Breast epithelium (tissue), 3 donors: ENCODE results near the gene WWC2.

Experiments
- POLR2AphosphoS5 ChIP-seq, 3 donors: sonication (generic); formaldehyde crosslinking; IDR thresholded peaks; one replicate each; pipeline ENCODE4 v1.6.1; 2017; ENCODE audit warnings: antibody characterized with exemption in 3 of 3
- TF ChIP-seq, protein P1 (sequence below), 3 donors: fragments of 450-650 bp; IDR thresholded peaks; one replicate each; pipeline ENCODE4 v1.5.1; 2016 to 2017; ENCODE audit warnings: antibody characterized with exemption in 3 of 3, mild to moderate bottlenecking in 3 of 3, moderate library complexity in 3 of 3

GRCh38 chr4:183260491-183261151 is 161.6 kb downstream of the WWC2 start:
- TF ChIP-seq, protein P1, sequence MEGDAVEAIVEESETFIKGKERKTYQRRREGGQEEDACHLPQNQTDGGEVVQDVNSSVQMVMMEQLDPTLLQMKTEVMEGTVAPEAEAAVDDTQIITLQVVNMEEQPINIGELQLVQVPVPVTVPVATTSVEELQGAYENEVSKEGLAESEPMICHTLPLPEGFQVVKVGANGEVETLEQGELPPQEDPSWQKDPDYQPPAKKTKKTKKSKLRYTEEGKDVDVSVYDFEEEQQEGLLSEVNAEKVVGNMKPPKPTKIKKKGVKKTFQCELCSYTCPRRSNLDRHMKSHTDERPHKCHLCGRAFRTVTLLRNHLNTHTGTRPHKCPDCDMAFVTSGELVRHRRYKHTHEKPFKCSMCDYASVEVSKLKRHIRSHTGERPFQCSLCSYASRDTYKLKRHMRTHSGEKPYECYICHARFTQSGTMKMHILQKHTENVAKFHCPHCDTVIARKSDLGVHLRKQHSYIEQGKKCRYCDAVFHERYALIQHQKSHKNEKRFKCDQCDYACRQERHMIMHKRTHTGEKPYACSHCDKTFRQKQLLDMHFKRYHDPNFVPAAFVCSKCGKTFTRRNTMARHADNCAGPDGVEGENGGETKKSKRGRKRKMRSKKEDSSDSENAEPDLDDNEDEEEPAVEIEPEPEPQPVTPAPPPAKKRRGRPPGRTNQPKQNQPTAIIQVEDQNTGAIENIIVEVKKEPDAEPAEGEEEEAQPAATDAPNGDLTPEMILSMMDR (IDR thresholded peaks at IDR 0.05): no peak
- TF ChIP-seq POLR2AphosphoS5 (IDR thresholded peaks at IDR 0.05): no peak
